HG02642 (cell line): ENCODE measurements around the gene YIPF4.
"Not testable (repeated sequence)": the region's sequence is repeated elsewhere in the genome, so short reads cannot be mapped to it uniquely, and the experiment has no call there.

Source experiments
- ATAC-seq: cut with Tn5 transposase; IDR thresholded peaks from one replicate; pipeline ENCODE4 v1.9.1; 2021; ENCODE audit warnings: mild to moderate bottlenecking; ENCODE audit not compliant: unreplicated experiment, poor library complexity

The YIPF4 gene

DNA sequence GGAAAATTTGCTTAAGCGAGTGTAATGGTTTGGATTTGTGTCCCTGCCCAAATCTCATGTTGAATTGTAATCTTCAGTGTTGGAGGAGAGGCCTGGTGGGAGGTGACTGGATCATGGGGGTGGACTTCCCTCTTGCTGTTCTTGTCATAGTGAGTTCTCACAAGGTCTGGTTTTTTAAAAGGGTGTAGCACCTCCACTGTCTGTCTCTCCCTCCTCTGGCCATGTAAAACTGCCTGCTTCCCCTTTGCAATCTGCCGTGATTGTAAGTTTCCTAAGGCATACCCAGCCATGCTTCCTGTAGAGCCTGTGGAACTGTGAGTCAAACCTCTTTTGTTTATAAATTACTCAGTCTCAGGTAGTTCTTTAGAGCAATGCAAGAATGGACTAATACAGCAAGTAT, 6.6 kb downstream of the YIPF4 start:
- no peak for ATAC-seq

DNA sequence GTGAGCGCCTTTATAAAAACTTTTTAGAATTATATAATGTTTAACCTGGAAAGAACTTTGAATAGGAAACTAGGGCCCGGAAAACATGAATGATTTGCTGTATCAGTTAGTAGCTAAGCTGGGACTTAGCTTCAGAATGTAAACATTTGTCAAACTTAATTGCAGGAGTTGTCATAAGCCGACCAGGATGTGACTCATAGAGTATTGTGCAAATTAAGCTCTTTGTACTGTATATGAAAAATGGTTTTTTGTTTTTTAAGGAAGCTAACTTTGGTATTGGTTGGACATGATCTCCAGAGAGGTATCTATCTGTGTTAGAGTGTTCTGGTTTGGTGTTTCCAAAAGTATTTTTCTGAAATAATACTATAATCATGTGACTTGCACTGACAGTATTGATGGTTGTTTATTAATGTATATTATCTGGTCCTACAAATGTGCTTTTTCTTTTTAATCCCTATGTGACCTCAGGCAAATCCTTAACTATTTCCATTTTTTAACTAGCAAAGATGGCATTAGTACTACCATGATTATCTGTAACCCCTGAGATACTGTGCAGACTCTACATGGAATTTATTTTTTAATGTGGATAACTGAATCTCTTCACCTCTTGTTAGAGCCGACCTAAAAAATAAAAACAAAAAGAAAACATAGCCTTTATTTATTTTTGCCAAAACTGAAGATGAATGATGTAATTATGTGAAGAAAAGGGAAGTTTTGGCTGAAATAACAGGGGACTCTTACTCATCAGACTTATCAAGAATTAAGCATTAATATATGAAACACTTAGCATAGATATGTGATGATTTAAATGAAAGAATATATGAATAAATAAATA, 11.7 kb downstream of the YIPF4 start:
- ATAC-seq: no peak

DNA sequence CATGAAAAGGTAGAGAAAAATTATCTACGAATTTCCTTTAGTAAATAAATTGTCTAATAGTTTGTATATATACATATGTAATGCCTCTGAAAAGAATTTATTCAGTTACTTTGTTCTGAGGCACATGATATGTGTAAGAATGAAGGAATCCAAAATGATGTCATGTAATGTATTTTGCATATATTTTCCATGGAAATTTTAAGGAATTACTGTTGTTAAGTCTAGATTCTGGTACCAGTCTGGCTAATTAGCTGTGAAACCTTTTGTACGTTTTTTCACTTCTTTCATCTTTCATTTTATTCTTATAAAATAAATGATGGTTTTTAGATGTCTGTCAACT, 12.3 kb downstream of the YIPF4 start:
- no peak for ATAC-seq

DNA sequence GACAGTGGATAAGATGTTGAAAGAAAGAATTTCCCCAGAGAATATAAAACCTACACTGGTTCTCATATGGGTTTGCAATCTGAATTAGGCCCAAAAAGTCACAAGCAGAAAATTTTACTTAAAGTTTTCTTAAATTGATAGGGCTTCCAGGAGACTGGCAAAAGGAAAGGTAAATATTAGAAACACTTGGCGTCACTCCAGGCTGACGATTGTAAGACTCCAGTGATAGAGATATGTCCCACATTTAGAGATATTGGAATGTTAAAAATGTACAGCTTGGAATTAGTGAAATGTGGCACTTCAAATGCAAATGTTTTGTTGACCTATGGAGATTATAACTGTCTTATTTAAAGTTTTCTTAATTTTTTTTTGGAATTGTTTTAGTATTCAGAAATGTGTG, 14.0 kb downstream of the YIPF4 start:
- ATAC-seq: no peak

DNA sequence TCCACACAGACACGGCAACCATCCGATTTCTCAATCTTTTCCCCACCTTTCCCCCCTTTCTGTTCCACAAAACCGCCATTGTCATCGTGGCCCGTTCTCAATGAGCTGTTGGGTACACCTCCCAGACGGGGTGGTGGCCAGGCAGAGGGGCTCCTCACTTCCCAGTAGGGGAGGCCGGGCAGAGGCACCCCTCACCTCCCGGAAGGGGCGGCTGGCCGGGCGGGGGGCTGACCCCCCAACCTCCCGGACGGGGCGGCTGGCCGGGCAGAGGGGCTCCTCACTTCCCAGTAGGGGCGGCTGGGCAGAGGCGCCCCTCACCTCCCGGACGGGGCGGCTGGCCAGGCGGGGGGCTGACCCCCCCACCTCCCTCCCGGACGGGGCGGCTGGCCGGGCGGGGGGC, 15.8 kb downstream of the YIPF4 start:
- not testable (repeated sequence) for ATAC-seq

DNA sequence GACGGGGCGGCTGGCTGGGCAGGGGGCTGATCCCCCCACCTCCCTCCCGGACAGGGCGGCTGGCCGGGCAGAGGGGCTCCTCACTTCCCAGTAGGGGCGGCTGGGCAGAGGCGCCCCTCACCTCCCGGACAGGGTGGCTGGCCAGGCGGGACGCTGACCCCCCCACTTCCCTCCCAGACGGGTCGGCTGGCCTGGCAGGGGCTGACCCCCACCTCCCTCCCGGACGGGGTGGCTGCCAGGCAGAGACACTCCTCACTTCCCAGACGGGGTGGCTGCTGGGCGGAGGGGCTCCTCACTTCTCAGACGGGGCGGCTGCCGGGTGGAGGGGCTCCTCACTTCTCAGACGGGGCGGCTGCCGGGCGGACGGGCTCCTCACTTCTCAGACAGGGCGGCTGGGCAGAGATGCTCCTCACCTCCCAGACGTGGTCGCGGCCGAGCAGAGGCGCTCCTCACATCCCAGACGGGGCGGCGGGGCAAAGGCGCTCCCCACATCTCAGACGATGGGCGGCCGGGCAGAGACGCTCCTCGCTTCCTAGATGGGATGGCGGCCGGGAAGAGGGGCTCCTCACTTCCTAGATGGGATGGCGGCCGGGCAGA, 16.4 kb downstream of the YIPF4 start:
- not testable (repeated sequence) for ATAC-seq

DNA sequence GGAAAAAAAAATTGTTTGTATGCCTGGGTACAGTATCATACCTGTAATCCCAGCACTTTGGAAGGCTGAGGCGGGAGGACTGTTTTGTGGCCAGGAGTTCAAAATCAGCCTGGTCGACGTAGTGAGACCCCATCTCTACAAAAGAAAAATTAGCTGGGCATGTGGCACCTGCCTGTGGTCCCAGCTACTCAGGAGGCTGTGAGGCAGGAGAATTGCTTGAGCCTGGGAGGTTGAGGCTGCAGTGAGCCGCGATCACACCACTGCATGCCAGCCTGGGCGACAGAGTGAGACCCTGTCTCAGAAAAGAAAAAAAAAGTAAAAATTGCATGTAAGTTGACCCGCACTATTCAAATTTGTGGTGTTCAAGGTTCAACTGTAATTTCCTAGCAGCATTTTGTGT, 32.9 kb downstream of the YIPF4 start:
- ATAC-seq: no peak

DNA sequence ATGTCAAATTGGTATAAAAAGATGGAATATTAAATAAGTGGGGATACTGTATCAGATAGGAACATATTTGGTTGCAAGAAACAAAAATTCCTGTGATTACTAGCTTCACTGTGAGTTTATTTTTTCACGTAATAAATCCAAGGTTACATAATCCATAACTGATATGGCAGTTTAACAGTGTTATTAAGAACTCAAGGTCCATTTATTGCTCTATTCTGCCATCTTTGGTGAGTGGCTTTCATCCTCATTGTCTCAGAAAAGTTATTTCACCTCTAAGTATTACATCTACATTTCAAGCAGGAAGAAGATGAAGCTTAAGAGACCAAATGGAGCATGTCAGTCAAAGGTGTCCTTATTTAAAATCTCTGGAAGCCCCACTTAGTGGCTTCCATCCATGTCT, 37.2 kb downstream of the YIPF4 start:
- ATAC-seq: no peak

DNA sequence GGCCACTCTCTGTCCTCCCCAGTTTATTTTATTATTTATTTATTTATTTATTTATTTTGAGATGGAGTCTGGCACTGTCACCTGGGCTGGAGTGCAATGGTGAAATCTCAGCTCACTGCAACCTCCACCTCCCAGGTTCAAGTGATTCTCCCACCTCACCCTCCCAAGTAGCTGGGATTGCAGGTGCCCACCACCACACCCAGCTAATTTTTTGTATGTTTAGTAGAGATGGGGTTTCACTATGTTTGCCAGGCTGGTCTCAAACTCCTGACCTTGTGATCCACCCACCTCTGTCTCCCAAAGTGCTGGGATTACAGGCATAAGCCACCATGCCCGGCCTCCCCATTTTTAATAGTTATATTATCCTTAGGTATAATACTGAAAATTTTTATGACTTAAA, 51.0 kb downstream of the YIPF4 start:
- not testable (repeated sequence) for ATAC-seq

DNA sequence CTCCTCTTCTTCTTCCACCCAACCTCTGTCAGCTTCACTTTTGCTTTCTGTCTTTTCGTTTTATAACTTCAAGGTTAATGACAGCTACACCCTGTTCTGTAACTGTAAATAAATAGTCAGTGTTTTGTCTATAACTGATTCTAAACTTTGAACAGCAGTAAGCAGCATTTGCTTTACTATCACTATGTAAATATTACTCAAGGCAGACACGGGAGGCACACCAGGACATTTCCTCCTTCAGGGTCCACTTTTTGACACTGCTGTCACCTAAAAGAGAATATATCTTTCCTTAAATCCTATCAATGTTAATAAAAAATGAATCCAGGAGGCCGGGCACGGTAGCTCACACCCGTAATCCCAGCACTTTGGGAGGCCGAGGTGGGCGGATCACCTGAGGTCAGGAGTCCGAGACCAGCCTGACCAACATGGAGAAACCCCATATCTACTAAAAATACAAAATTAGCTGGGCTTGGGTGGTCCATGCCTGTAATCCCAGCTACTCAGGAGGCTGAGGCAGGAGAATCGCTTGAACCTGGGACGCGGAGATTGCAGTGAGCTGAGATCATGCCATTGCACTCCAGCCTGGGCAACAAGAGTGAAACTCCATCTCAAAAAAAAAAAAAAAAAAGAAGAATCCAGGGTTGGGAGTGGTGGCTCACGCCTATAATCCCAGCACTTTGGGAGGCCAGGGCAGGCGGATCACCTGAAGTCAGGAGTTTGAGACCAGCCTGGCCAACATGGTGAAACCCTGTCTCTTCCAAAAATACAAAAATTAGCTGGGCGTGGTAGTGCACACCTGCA, 51.7 kb downstream of the YIPF4 start:
- ATAC-seq: not testable (repeated sequence)

DNA sequence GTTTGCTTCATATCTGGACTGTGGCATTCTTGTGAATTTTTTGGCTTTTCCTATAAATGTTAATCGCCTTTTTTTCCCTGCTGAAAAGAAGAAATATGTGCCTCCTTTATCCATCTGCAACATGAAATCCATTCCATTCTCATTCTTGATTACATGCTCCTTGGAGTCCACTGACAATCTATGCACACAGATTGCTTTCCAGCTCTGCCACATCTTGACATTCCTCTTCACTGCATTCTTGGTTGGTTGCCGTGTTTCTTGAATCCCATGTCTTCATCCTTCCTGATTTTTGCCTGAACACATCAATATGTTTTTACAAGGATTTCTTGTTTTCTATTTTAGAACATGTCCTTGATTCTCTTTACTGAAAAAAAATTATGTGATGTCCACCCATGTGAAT, 52.4 kb downstream of the YIPF4 start:
- no peak for ATAC-seq

DNA sequence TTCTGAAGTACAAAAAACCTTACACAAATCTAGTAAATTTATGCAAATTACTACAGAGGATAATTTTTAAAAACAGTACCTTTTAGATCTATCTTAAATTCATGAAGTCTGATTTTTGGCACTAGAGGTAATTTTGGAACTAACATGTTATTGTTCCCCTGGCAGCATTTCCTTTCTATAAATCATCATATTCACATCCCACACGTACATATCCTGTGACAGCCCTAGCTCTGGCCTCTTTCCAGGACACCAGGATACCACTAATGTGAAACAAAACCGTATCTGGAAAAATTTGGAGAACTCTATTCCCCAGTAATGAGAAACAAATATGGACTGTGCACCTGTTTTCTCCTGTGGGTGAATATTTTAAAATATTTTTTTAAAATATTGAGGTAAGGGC, 65.1 kb downstream of the YIPF4 start:
- no peak for ATAC-seq

DNA sequence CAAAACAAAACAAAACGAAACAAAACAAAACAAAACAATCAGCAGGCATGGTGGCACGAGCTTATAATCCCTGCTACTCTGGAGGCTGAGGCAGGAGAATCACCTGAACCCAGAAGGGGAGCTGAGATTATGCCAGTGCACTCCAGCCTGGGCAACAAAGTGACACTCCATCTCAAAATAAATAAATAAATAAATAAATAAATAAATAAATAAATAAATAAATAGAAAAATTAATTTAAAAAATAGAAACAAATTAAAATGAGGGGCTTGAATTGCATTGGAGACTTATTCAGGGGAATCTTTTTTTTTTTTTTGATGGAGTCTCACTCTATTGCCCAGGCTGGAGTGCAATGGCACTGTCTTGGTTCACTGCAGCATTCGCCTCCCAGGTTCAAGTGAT, 73.1 kb downstream of the YIPF4 start:
- ATAC-seq: not testable (repeated sequence)

DNA sequence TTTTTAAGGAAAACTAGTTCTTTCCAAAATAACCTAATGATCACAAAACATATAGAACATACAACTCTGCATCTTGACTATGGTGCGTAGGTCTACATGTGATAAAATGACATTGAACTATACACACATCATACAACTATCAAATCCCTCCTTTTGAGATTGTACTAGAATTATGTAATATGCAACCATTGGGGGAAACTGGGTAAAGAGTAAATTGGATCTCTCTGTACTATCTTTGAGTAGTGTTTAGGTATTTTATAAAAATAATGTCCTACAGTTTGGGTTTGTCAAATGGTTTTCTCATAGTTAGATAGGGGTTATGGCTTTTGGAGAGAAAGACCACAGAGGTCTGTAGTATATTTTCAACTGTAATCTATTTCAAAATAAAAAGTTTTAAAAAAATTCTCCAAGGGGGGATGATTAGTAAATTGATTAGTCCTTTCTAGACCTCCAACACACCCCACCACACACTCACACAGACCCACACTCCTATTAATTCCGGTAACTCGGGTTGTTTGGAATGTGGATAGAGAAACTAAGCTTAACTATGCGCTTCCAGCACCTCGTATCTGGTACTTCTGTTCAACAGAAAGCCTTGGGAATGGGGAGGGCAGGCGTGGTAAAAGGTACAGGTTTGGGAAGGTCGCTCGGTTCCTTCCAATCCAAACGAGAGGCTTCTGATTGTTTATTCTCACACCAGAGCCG, 78.4 kb downstream of the YIPF4 start:
- ATAC-seq: no peak

DNA sequence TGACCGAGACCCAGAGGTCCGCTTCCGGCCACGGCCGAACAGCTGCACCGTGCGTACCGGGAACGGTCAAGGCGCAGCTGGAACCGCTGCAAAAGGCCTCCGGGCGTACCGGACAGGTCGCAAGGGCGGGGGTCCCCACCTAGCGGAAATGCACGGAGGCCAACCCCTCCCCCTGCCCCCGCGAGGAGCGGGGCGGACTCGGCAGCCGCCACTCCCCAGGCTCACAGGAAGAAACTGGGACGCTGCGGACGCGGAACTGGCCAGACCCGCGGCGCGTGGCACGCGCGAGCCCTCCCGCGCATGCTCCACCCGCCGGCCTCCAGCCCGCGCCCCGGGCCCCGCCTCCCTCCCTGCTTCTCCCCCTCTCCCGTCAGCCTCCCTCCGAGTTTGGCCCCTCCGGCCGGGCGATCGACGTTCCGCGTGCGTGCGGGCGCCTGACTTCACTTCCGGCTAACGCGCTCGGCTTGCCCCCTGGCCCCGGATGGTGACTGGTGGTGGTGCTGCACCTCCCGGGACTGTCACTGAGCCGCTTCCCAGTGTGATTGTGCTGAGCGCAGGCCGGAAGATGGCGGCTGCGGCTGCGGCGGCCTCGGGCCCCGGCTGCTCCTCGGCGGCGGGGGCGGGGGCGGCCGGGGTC, 79.1 kb downstream of the YIPF4 start, which contains the start of gene BIRC6:
Gene BIRC6, plus strand, starts transcription at position 343 of the 637 bp plus-strand sequence. Its CDS starts 139 bp downstream, at position 482.
- peak; percentile 90 for ATAC-seq

DNA sequence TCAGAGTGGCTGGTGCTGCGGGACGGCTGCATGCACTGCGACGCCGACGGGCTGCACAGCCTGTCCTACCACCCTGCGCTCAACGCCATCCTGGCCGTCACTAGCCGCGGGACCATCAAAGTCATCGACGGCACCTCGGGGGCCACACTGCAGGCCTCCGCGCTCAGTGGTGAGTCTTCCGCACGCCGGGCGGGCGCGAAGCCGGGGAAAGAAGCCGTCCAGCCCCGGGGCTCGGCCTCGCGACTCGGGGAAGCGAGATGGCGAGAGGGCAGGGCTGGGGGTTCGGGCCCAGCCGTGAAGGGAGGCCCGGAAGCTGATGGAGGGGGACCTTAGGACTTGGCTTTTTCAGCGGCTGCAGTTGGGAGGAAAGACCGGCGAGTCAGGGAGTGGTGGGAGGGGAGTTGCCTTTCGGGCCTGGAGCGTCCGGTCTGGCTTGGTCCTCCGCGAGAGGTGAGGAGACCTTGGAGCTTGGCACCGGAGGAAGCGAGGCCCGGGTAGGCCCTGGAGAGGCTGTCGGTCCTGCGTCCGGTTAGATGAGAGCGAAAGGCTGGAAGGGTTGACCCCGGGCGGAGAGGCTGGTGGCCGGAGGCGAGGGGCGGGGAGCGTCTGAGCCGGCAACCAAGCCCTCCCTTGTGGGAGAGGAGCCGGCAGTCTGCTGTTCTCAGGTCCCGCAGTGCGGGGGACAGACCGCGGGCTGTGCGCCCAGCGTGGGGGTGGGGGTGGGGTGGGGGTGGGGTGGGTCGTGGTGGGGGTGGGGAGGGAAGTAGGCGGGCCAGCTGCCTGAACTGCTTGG, 79.8 kb downstream of the YIPF4 start:
- peak; percentile 14 for ATAC-seq

DNA sequence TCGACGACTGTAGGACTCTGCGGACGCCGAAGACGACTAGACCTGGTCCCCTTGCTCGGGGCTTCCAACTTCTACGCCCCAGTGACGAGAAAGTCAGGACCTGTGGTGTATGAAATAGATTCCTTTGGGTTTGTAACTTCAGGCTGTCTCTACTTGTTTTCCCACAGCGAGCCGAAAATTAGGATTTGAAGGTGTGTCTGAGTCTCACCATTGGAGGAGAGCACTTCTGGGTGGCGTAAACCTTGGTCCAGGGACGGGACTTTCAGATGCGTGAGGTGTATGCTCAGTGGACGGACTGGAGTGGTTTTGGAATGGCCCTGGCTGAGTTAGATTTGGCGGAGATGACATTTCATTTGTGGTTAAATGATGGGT, 80.4 kb downstream of the YIPF4 start:
- ATAC-seq: no peak

DNA sequence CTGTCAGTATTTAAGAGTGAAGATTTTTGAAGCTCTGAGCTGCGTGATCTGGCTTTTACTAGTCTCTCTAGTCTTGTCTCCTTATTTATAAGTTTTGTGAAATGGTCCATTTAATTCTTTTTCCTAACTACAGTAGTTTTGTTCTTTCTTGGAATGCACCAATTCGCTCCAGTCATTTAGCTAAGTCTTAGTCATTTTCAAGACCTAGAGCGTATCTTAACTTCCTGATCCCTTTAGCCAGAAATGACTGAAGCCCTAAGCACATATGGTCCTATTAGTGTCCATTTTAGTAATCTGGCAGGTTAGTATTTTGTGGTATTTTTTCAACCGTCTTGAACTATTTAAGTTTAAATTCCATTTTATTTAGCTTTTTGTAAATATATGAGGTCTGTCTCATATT, 82.7 kb downstream of the YIPF4 start:
- no peak for ATAC-seq

DNA sequence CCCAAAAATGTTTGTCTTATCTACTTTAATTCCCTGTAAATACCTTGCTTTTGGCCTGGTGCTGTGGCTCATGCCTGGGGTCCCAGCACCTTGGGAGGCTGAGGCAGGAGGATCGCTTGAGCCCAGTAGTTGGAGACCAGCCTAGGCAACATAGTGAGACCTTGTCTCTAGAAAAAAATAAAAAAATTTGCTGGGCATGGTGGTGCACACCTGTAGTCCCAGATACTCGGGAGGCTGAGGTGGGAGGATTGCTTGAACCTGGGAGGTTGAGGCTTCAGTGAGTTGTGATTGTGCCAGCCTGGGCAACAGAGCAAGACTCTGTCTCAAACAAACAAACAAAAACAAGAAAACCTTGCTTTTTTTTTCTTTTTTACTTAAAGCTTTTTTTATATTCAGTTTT, 85.3 kb downstream of the YIPF4 start:
- ATAC-seq: not testable (repeated sequence)
